ENCODE data around the gene AHCY. TPM values are rescaled to one million over a fixed set of nuclear protein-coding genes. Genes with fewer than 3 reads are reported as not detected.

The AHCY gene
- total RNA-seq, 1 donor, result 88.3 TPM

GRCh38 chr20:34283844-34284243 lies 19.3 kb downstream of the AHCY start:
- no peak overlapping the region for H3K4me3 ChIP-seq (ENCODE audit: low read depth, low read length)
- no peak for TF ChIP-seq CTCF (IDR thresholded peaks at IDR 0.05; ENCODE audit: insufficient read depth, low read length)
- DNase-seq (ENCODE audit: low read depth), result no peak

- H3K4me3 ChIP-seq (ENCODE audit: low read depth, low read length), result no peak overlapping the region
- no peak for TF ChIP-seq CTCF (IDR thresholded peaks at IDR 0.05; ENCODE audit: insufficient read depth, low read length)
- no peak for DNase-seq (ENCODE audit: low read depth)
Observed at GRCh38 chr20:34282041-34282440, 21.1 kb downstream of the AHCY start.

- no peak for TF ChIP-seq CTCF (IDR thresholded peaks at IDR 0.05; ENCODE audit: insufficient read depth, low read length)
- no peak overlapping the region for H3K4me3 ChIP-seq (ENCODE audit: low read depth, low read length)
- DNase-seq (ENCODE audit: low read depth), result no peak
Observed at GRCh38 chr20:34281177-34281576, 22.0 kb downstream of the AHCY start.

GRCh38 chr20:34274694-34275093 lies 28.5 kb downstream of the AHCY start:
- no peak for TF ChIP-seq CTCF (IDR thresholded peaks at IDR 0.05; ENCODE audit: insufficient read depth, low read length)
- no peak overlapping the region for H3K4me3 ChIP-seq (ENCODE audit: low read depth, low read length)
- DNase-seq (ENCODE audit: low read depth), result no peak

- no peak for TF ChIP-seq CTCF (IDR thresholded peaks at IDR 0.05; ENCODE audit: insufficient read depth, low read length)
- DNase-seq (ENCODE audit: low read depth), result peak; percentile 98
- H3K4me3 ChIP-seq (ENCODE audit: low read depth, low read length), result no peak overlapping the region
Observed at GRCh38 chr20:34271956-34272355, 31.2 kb downstream of the AHCY start.

- DNase-seq (ENCODE audit: low read depth), result no peak
- no peak for TF ChIP-seq CTCF (IDR thresholded peaks at IDR 0.05; ENCODE audit: insufficient read depth, low read length)
- no peak overlapping the region for H3K4me3 ChIP-seq (ENCODE audit: low read depth, low read length)
Observed at GRCh38 chr20:34269996-34270627, 33.0 kb downstream of the AHCY start.
